H1 (cell line): Measurements from ENCODE around the gene SEMA3F. TPM values are rescaled to one million over a fixed set of nuclear protein-coding genes. Genes with fewer than 3 reads are reported as not detected.
A peak's percentile ranks its signal among the peaks of the same experiment; 100 is the strongest.

ENCODE experiments used
- CTCF ChIA-PET: fragments of 300-600 bp; sonication (Branson Sonifier 250); formaldehyde crosslinking; loops from one replicate; lab custom pipeline; 2021; ENCODE audit not compliant: partially characterized antibody; lab: Charles Lee
- POLR2A ChIA-PET: fragments of 300-600 bp; sonication (Branson Sonifier 250); formaldehyde crosslinking; loops from one replicate; lab custom pipeline; 2021; ENCODE audit warnings: inconsistent platforms; ENCODE audit not compliant: partially characterized antibody; lab: Charles Lee
- DNase-seq, 2 experiments: peaks; one replicate each; pipeline versions ENCODE4 v3.0.0 to v3.0.0-alpha.2; 2010 to 2022; ENCODE audit warnings: low spot score in 2 of 2, low read depth in 1 of 2, mixed read lengths in 1 of 2
- FAIRE-seq: peaks from 2 replicates; lab custom pipeline; 2011; peaks lifted over from hg19 to GRCh38; lab: Jason Lieb, UNC
- H2AFZ ChIP-seq: 2 replicates; pipeline ENCODE4 v1.8.1; 2012; ENCODE audit warnings: low read length, inconsistent platforms
- H2AK5ac ChIP-seq: 2 replicates; pipeline ENCODE4 v1.6.1; 2013; ENCODE audit warnings: low read depth, low read length
- H2BK120ac ChIP-seq: replicated peaks from 2 replicates; pipeline ENCODE3; 2013; ENCODE audit warnings: low read depth, low read length, inconsistent platforms
- H2BK12ac ChIP-seq: 2 replicates; pipeline ENCODE4 v1.6.1; 2013; ENCODE audit warnings: low read depth, low read length
- H2BK15ac ChIP-seq: 2 replicates; pipeline ENCODE4 v1.6.1; 2013; ENCODE audit warnings: low read length
- H2BK20ac ChIP-seq: 2 replicates; pipeline ENCODE4 v1.6.1; 2013; ENCODE audit warnings: low read length
- H2BK5ac ChIP-seq: 2 replicates; pipeline ENCODE4 v1.6.1; 2013; ENCODE audit warnings: low read depth, low read length
- H3K14ac ChIP-seq: 2 replicates; pipeline ENCODE4 v1.6.1; 2013; ENCODE audit warnings: inconsistent platforms; ENCODE audit not compliant: insufficient read length
- H3K18ac ChIP-seq: 2 replicates; pipeline ENCODE4 v1.6.1; 2013; ENCODE audit warnings: low read length; ENCODE audit errors: extremely low read depth
- H3K23ac ChIP-seq: 2 replicates; pipeline ENCODE4 v1.6.1; 2013; ENCODE audit warnings: inconsistent platforms; ENCODE audit not compliant: insufficient read length
- H3K23me2 ChIP-seq: 2 replicates; pipeline ENCODE4 v1.6.1; 2013; ENCODE audit warnings: low read depth, low read length
- H3K27ac ChIP-seq: 2 replicates; pipeline ENCODE4 v1.6.1; 2011; ENCODE audit warnings: low read depth, low read length, inconsistent platforms
- H3K27me3 ChIP-seq, 4 experiments: replicated peaks in 1 of 4; 1 replicate in 1 of 4; 2 replicates in 3 of 4; pipeline versions ENCODE4 v1.6.1 to v1.8.1; 2011 to 2013; ENCODE audit warnings: low read length in 3 of 4, mild to moderate bottlenecking in 3 of 4, inconsistent platforms in 2 of 4, mixed read lengths in 2 of 4, moderate library complexity in 1 of 4; ENCODE audit not compliant: control insufficient read depth in 3 of 4, insufficient read depth in 3 of 4; ENCODE audit errors: extremely low read depth in 1 of 4
- H3K36me3 ChIP-seq, 4 experiments: 2 replicates each; pipeline versions ENCODE4 v1.6.1 to v1.8.1; 2011 to 2013; ENCODE audit warnings: mild to moderate bottlenecking in 4 of 4, low read length in 3 of 4, moderate library complexity in 2 of 4, control low read depth in 1 of 4, inconsistent platforms in 1 of 4; ENCODE audit not compliant: insufficient read depth in 4 of 4, control insufficient read depth in 2 of 4
- H3K4ac ChIP-seq: replicated peaks from 2 replicates; pipeline ENCODE3; 2013; ENCODE audit warnings: low read length, low read depth, mixed read lengths, inconsistent platforms; ENCODE audit not compliant: insufficient read length
- H3K4me1 ChIP-seq, 4 experiments: replicated peaks in 1 of 4; 1 replicate in 1 of 4; 2 replicates in 3 of 4; pipeline versions ENCODE4 v1.6.1 to v1.8.1; 2011 to 2013; ENCODE audit warnings: low read length in 3 of 4, inconsistent platforms in 2 of 4, mixed read lengths in 1 of 4; ENCODE audit not compliant: insufficient read depth in 4 of 4, control insufficient read depth in 3 of 4
- H3K4me2 ChIP-seq, 2 experiments: 2 replicates each; pipeline versions ENCODE4 v1.6.1 to v1.8.1; 2011 to 2013; ENCODE audit warnings: low read depth in 2 of 2, low read length in 2 of 2, control low read depth in 1 of 2, inconsistent platforms in 1 of 2, mild to moderate bottlenecking in 1 of 2; ENCODE audit not compliant: insufficient read depth in 1 of 2
- H3K4me3 ChIP-seq, 4 experiments: fragments of 200-600, 300-600 bp in 1 of 4; sonication (generic), shearing (Covaris generic), sonication (Bioruptor Twin) in 1 of 4; 2 replicates each; pipeline versions ENCODE4 v1.5.1 to v1.8.1; 2011 to 2016; ENCODE audit warnings: low read length in 4 of 4, low read depth in 3 of 4, control low read depth in 2 of 4, inconsistent platforms in 2 of 4, mild to moderate bottlenecking in 2 of 4, mixed read lengths in 1 of 4, moderate library complexity in 1 of 4; ENCODE audit not compliant: insufficient read depth in 2 of 4; ENCODE audit errors: extremely low read depth in 1 of 4
- H3K56ac ChIP-seq: replicated peaks from 2 replicates; pipeline ENCODE3; 2013; ENCODE audit warnings: low read depth, mild to moderate bottlenecking, mixed read lengths, low read length, inconsistent platforms; ENCODE audit not compliant: insufficient read length
- H3K79me1 ChIP-seq: 2 replicates; pipeline ENCODE4 v1.6.1; 2013; ENCODE audit warnings: low read depth, low read length, control low read depth
- H3K79me2 ChIP-seq, 2 experiments: 2 replicates each; pipeline versions ENCODE4 v1.6.1 to v1.8.1; 2012 to 2013; ENCODE audit warnings: low read length in 2 of 2, mild to moderate bottlenecking in 2 of 2, inconsistent platforms in 1 of 2; ENCODE audit not compliant: insufficient read depth in 2 of 2, control insufficient read depth in 1 of 2
- H3K9ac ChIP-seq, 4 experiments: replicated peaks in 1 of 4; 1 replicate in 1 of 4; 2 replicates in 3 of 4; pipeline versions ENCODE4 v1.6.1 to v1.8.1; 2011 to 2013; ENCODE audit warnings: low read depth in 3 of 4, low read length in 3 of 4, control low read depth in 2 of 4, mild to moderate bottlenecking in 2 of 4, moderate library complexity in 2 of 4, inconsistent platforms in 1 of 4; ENCODE audit errors: extremely low read depth in 1 of 4
- H3K9me3 ChIP-seq, 2 experiments: 2 replicates each; pipeline versions ENCODE4 v1.6.1 to v1.8.1; 2012 to 2013; ENCODE audit warnings: mild to moderate bottlenecking in 2 of 2, moderate library complexity in 2 of 2, control low read depth in 1 of 2, inconsistent platforms in 1 of 2, low read depth in 1 of 2, low read length in 1 of 2, mixed read lengths in 1 of 2; ENCODE audit not compliant: insufficient read depth in 2 of 2
- H4K20me1 ChIP-seq, 2 experiments: replicated peaks in 1 of 2; 2 replicates each; pipeline versions ENCODE3 to v1.8.1; 2011 to 2013; ENCODE audit warnings: inconsistent platforms in 2 of 2, low read length in 2 of 2, mild to moderate bottlenecking in 1 of 2; ENCODE audit not compliant: insufficient read depth in 2 of 2, control insufficient read depth in 1 of 2
- H4K5ac ChIP-seq: 2 replicates; pipeline ENCODE4 v1.6.1; 2013; ENCODE audit warnings: low read length, low read depth, mixed read lengths, inconsistent platforms; ENCODE audit not compliant: insufficient read length
- H4K8ac ChIP-seq: 2 replicates; pipeline ENCODE4 v1.8.0; 2013; ENCODE audit warnings: mild to moderate bottlenecking, moderate library complexity, low read length, inconsistent platforms; ENCODE audit not compliant: insufficient read depth; ENCODE audit errors: extremely low read depth
- H4K91ac ChIP-seq: replicated peaks from 2 replicates; pipeline ENCODE3; 2013; ENCODE audit warnings: low read length, mixed read lengths, inconsistent platforms; ENCODE audit not compliant: insufficient read length
- ASH2L ChIP-seq: fragments of 200-600, 300-600 bp; sonication (generic); IDR thresholded peaks from one replicate; pipeline ENCODE4 v1.7.1; 2017; ENCODE audit warnings: low read length
- BCL11A ChIP-seq, 2 experiments: IDR thresholded peaks; one replicate each; pipeline ENCODE4 v1.6.1; 2011; ENCODE audit warnings: low read depth in 2 of 2, low read length in 2 of 2, mild to moderate bottlenecking in 2 of 2
- CBX5 ChIP-seq: fragments of 300-800, 300-1000 bp; sonication (generic); IDR thresholded peaks from 2 replicates; pipeline ENCODE4 v1.7.1; 2016; ENCODE audit warnings: antibody characterized with exemption, low read length, low read depth
- CTBP2 ChIP-seq: IDR thresholded peaks from 2 replicates; pipeline ENCODE4 v1.7.0; 2011; ENCODE audit warnings: borderline replicate concordance, mild to moderate bottlenecking, moderate library complexity, mixed read lengths, low read length; ENCODE audit not compliant: insufficient read depth, insufficient read length
- EZH2 ChIP-seq: fragments of 200-600 bp; sonication (generic); IDR thresholded peaks from 2 replicates; pipeline ENCODE4 v1.7.1; 2012; ENCODE audit warnings: low read depth, mild to moderate bottlenecking, moderate library complexity, low read length, inconsistent platforms; ENCODE audit not compliant: severe bottlenecking
- HDAC2 ChIP-seq, 2 experiments: fragments of 300-600 bp in 1 of 2; sonication (generic) in 1 of 2; IDR thresholded peaks; 2 replicates each; pipeline ENCODE4 v1.6.1; 2011 to 2012; ENCODE audit warnings: low read depth in 2 of 2, low read length in 2 of 2, mild to moderate bottlenecking in 2 of 2, moderate library complexity in 2 of 2, borderline replicate concordance in 1 of 2, inconsistent platforms in 1 of 2
- HDAC6 ChIP-seq: IDR thresholded peaks from one replicate; pipeline ENCODE4 v1.7.1; 2012; ENCODE audit warnings: low read depth, mild to moderate bottlenecking, inconsistent platforms, low read length, moderate library complexity
- KDM5A ChIP-seq: fragments of 200-600 bp; IDR thresholded peaks from 2 replicates; pipeline ENCODE4 v1.7.1; 2012; ENCODE audit warnings: mild to moderate bottlenecking, low read length, inconsistent platforms, mixed read lengths
- SIRT6 ChIP-seq: IDR thresholded peaks from one replicate; pipeline ENCODE4 v1.7.1; 2012; ENCODE audit warnings: low read length, inconsistent platforms
- SP1 ChIP-seq: IDR thresholded peaks from 2 replicates; pipeline ENCODE4 v1.6.1; 2011; ENCODE audit warnings: low read depth, low read length
- TCF12 ChIP-seq: IDR thresholded peaks from 2 replicates; pipeline ENCODE4 v1.6.1; 2011; ENCODE audit warnings: low read depth, mild to moderate bottlenecking, low read length
- TEAD4 ChIP-seq: IDR thresholded peaks from 2 replicates; pipeline ENCODE4 v1.6.1; 2012; ENCODE audit warnings: low read depth, low read length, inconsistent platforms, mixed read lengths
- YY1 ChIP-seq: IDR thresholded peaks from 2 replicates; pipeline ENCODE4 v1.6.1; 2011; ENCODE audit warnings: low read depth, mild to moderate bottlenecking, low read length
- WGBS, 2 experiments: shearing (Covaris generic) in 1 of 2; methylation state at CpG; one replicate each; pipeline versions ENCODE4 v1.1.6 to v1.1.7; 2013 to 2015; ENCODE audit warnings: low lambda C conversion rate in 2 of 2, mixed read lengths in 2 of 2, inconsistent platforms in 1 of 2, low coverage in 1 of 2, missing lambda C conversion rate in 1 of 2; ENCODE audit not compliant: insufficient replicate concordance in 2 of 2, insufficient coverage in 1 of 2, insufficient read length in 1 of 2; ENCODE audit errors: extremely low coverage in 1 of 2, missing lambda C conversion rate in 1 of 2; 5-methylcytosine and 5-hydroxymethylcytosine counted together
- polyA plus RNA-seq, 7 experiments: library from polyadenylated mRNA; depleted of rRNA in 3 of 7; stranded (reverse) in 5 of 7; unstranded in 2 of 7; fragments of >200 nt in 5 of 7; fragments of 200-250 nt in 2 of 7; gene quantifications; 1 replicate in 5 of 7; 2 replicates in 1 of 7; 4 replicates in 1 of 7; pipeline versions ENCODE4 v1.2.1 to v1.2.3, GENCODE V29; 2011 to 2013; ENCODE audit warnings: missing spikeins in 2 of 7, mixed read lengths in 2 of 7
- total RNA-seq: library from RNA; stranded (reverse); fragmentation: NEBNext Ultra II Directional; extraction: Animal tissue kit (Norgen Biotek cat#: 25700); gene quantifications from 2 replicates; pipeline ENCODE4 v1.2.1, GENCODE V29; 2021

The SEMA3F gene
- total and polyA plus RNA-seq, 2 of the 8 experiments (the other 6 are each of a cell fraction or from before 2014, with no cell fraction given): 20.3 to 37.0 TPM

- FAIRE-seq (no peak), DNase-seq (peak in 1 of 2 experiments; percentile 67)
- H3K4me1 ChIP-seq: peaks cover 4 to 32% (median 28%) of the 10 kb centered on the region in 4 experiments
- peak overlapping the region; percentile 91 for H2BK120ac ChIP-seq
- H3K79me1 ChIP-seq: no peaks in the 10 kb centered on the region
- peak overlapping the region; percentile 95 for H3K18ac ChIP-seq
- H3K14ac ChIP-seq: no peak overlapping the region
- H3K4me3 ChIP-seq: peak overlapping the region in 3 of 4 experiments; percentile 17 to 45 (median 36); a peak in 3 of 8 replicates
- peak overlapping the region; percentile 98; the same call in 1 of the 2 replicates for H2BK20ac ChIP-seq
- no peaks in the 10 kb centered on the region for H3K36me3 ChIP-seq
- H3K27me3 ChIP-seq: no peaks in the 10 kb centered on the region; a peak in 1 of 7 replicates
- peak overlapping the region; percentile 76 for H4K5ac ChIP-seq
- H2BK5ac ChIP-seq: peak overlapping the region; percentile 96
- H3K4ac ChIP-seq: peak overlapping the region; percentile 92
- peak overlapping the region in 1 of 4 experiments; percentile 35; a peak in 2 of 7 replicates for H3K9ac ChIP-seq
- H3K56ac ChIP-seq: no peak overlapping the region
- 18% methylated on average over 6 of the region's 6 CpGs; no CpG with 5 or more reads in 1 of the 2 experiments for WGBS, 2 experiments
- peak overlapping the region; percentile 97; the same call in 1 of the 2 replicates for H2BK12ac ChIP-seq
- peak overlapping the region; percentile 87; the same call in 1 of the 2 replicates for H2AK5ac ChIP-seq
- H3K9me3 ChIP-seq: no peaks in the 10 kb centered on the region
- H3K23me2 ChIP-seq: no peaks in the 10 kb centered on the region; the same call in 1 of the 2 replicates
- H3K27ac ChIP-seq: peak overlapping the region; percentile 47; the same call in 1 of the 2 replicates
- no peak overlapping the region for H3K23ac ChIP-seq
- peak overlapping the region; percentile 65 to 70 for H3K4me2 ChIP-seq
- no peaks in the 10 kb centered on the region for H3K79me2 ChIP-seq
- no peaks in the 10 kb centered on the region for H4K20me1 ChIP-seq
- H2BK15ac ChIP-seq: peak overlapping the region; percentile 65; the same call in 1 of the 2 replicates
- peak overlapping the region; percentile 96 for H4K91ac ChIP-seq
- H4K8ac ChIP-seq: peak overlapping the region; percentile 84
- ChIA-PET CTCF (interaction anchor here (0.7 to 7.1 kb wide), 9 partner anchors 10 to 87 kb away, joined by 3 to 68 read pairs (median 16); partner anchors contain the start of gene GNAT1), POLR2A (interaction anchor here (0.7 to 10.6 kb wide), 8 partner anchors 13 to 96 kb away, joined by 3 to 133 read pairs (median 6); partner anchors contain the start of gene GNAI2)
- no peak overlapping the region for H2AFZ ChIP-seq
- 0 out of 2 replicates have a peak, but pooled peaks have one; percentile 15 for TF ChIP-seq TCF12
- TF ChIP-seq KDM5A: no peak
- TF ChIP-seq HDAC6: no peak
- no peak for TF ChIP-seq ASH2L
- TF ChIP-seq SIRT6: no peak
- TF ChIP-seq SP1: no peak
- no peak for TF ChIP-seq YY1
- no peak for TF ChIP-seq EZH2
- no peak for TF ChIP-seq CTBP2
- no peak for TF ChIP-seq HDAC2 (IDR thresholded peaks at IDR 0.05; ENCODE audit: borderline replicate concordance in 1 of 2, low read depth in 2 of 2, low read length in 2 of 2)
- no peak for TF ChIP-seq BCL11A (IDR thresholded peaks at IDR 0.05; ENCODE audit: low read depth in 2 of 2, low read length in 2 of 2)
- no peak for TF ChIP-seq CBX5
- TF ChIP-seq TEAD4: 0 out of 2 replicates have a peak, but pooled peaks have one; percentile 10
These were observed 15.8 kb upstream of the SEMA3F start for GRCh38 chr3:50139308-50139707.
